Nephron progenitor cell (in vitro differentiated cells): ENCODE data around the gene PTPN7.
"Not testable (repeated sequence)": the region's sequence is repeated elsewhere in the genome, so short reads cannot be mapped to it uniquely, and the experiment has no call there.

ENCODE experiments used
- DNase-seq: peaks from one replicate; pipeline ENCODE4 v3.0.0; 2021
- H3K27ac Mint-ChIP-seq: 2 replicates; pipeline ENCODE4 v1.8.0; 2021; ENCODE audit warnings: mild to moderate bottlenecking, moderate library complexity, mixed read lengths
- H3K27me3 Mint-ChIP-seq: 2 replicates; pipeline ENCODE4 v1.8.0; 2021; ENCODE audit warnings: mild to moderate bottlenecking, low read depth, mixed read lengths; ENCODE audit not compliant: poor library complexity
- H3K36me3 Mint-ChIP-seq: 2 replicates; pipeline ENCODE4 v1.8.0; 2021; ENCODE audit warnings: low read depth, mixed read lengths
- H3K4me1 Mint-ChIP-seq: 2 replicates; pipeline ENCODE4 v1.8.0; 2021; ENCODE audit warnings: mixed read lengths
- H3K4me3 Mint-ChIP-seq: 2 replicates; pipeline ENCODE4 v1.8.0; 2021; ENCODE audit warnings: mild to moderate bottlenecking, moderate library complexity, mixed read lengths
- H3K9me3 Mint-ChIP-seq: 2 replicates; pipeline ENCODE4 v1.8.0; 2021; ENCODE audit warnings: mild to moderate bottlenecking, moderate library complexity, mixed read lengths
- TF ChIP-seq, protein P1 (sequence below): fragments of 200-600 bp; sonication (generic); IDR thresholded peaks from 2 replicates; pipeline ENCODE4 v1.5.0; 2021; ENCODE audit warnings: antibody characterized with exemption

PTPN7 gene

GRCh38 chr1:202193614-202194327 is 33.4 kb upstream of the PTPN7 start, which contains the start of gene LGR6:
LGR6 (plus strand) TSS chr1:202193799; CDS start chr1:202193990, 191 bp downstream.
- H3K27me3 Mint-ChIP-seq: peaks cover 54% of the 10 kb centered on the region
- no peak within 1 kb of the TSS for H3K27ac Mint-ChIP-seq
- peaks cover 29% of the 10 kb centered on the region for H3K4me1 Mint-ChIP-seq
- DNase-seq: peak; percentile 62
- no peaks in the 10 kb centered on the region for H3K36me3 Mint-ChIP-seq
- peaks cover 13% of the 10 kb centered on the region for H3K9me3 Mint-ChIP-seq
- TF ChIP-seq, protein P1, sequence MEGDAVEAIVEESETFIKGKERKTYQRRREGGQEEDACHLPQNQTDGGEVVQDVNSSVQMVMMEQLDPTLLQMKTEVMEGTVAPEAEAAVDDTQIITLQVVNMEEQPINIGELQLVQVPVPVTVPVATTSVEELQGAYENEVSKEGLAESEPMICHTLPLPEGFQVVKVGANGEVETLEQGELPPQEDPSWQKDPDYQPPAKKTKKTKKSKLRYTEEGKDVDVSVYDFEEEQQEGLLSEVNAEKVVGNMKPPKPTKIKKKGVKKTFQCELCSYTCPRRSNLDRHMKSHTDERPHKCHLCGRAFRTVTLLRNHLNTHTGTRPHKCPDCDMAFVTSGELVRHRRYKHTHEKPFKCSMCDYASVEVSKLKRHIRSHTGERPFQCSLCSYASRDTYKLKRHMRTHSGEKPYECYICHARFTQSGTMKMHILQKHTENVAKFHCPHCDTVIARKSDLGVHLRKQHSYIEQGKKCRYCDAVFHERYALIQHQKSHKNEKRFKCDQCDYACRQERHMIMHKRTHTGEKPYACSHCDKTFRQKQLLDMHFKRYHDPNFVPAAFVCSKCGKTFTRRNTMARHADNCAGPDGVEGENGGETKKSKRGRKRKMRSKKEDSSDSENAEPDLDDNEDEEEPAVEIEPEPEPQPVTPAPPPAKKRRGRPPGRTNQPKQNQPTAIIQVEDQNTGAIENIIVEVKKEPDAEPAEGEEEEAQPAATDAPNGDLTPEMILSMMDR: no peak
- peak within 1 kb of the TSS; percentile 76 for H3K4me3 Mint-ChIP-seq

DNA sequence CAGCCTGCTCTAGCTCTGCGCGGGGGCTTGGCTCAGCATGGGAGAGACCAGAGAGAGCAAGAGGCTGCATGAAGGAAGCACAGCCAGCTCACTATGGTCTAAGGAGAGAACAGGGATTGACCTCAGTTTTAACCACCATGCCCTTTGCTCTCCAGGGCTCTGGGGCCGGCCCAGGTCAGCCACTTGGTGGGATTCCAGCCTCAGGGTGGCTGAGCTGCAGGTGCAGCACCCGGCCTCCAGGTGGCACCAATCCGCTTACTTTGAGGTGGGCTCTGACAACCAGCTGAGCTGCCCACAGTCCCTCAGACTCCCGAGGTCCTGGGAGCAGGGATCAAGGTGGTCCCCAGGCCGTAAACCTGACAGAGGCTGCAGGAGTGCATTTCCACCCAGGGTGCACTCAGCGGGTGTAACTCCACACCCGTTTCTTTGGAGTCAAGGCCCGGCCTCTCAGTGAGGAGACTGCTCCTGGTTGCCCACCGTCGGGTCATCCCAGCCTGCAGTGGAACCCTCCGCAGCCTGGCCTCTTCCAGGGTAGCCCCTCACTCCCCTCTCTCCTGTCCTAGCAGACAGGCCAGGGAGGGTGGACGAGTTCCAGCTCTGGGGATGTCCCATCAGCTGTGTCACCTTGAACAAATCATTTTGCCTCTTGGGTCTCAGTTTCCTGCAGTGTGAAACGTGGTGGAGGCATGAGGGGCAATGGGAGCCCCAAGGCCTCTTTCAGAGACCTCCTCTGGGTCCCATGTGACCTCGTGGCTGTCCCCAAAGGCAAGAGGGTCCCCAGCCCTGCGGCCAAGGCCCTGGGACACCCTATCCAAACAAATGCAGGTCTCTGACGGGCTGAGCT is 32.6 kb upstream of the PTPN7 start:
- Mint-ChIP-seq H3K9me3 (peaks cover 13% of the 10 kb centered on the region), H3K27me3 (peaks cover 53% of the 10 kb centered on the region), H3K4me3 (peak overlapping the region; percentile 76), H3K27ac (no peak overlapping the region), H3K4me1 (peaks cover 32% of the 10 kb centered on the region), H3K36me3 (no peaks in the 10 kb centered on the region)
- peak; percentile 83 for DNase-seq
- TF ChIP-seq, protein P1: peak; percentile 81

- H3K36me3 Mint-ChIP-seq: not testable (repeated sequence)
Measured at GRCh38 chr1:202191391-202191790, 31.0 kb upstream of the PTPN7 start.

GRCh38 chr1:202189918-202190715 is 29.7 kb upstream of the PTPN7 start:
- TF ChIP-seq, protein P1: no peak
- Mint-ChIP-seq H3K4me1 (peaks cover 38% of the 10 kb centered on the region), H3K4me3 (no peak overlapping the region), H3K36me3 (no peaks in the 10 kb centered on the region), H3K27ac (peak overlapping the region; percentile 96), H3K9me3 (peaks cover 13% of the 10 kb centered on the region), H3K27me3 (peaks cover 27% of the 10 kb centered on the region)
- DNase-seq: no peak

More at GRCh38 chr1:202191391-202191790, 31.0 kb upstream of the PTPN7 start:
- Mint-ChIP-seq H3K27me3 (peaks cover 40% of the 10 kb centered on the region), H3K9me3 (peaks cover 13% of the 10 kb centered on the region), H3K4me1 (peaks cover 37% of the 10 kb centered on the region)
- H3K27ac Mint-ChIP-seq, H3K4me3 Mint-ChIP-seq, DNase-seq: not testable (repeated sequence)

DNA sequence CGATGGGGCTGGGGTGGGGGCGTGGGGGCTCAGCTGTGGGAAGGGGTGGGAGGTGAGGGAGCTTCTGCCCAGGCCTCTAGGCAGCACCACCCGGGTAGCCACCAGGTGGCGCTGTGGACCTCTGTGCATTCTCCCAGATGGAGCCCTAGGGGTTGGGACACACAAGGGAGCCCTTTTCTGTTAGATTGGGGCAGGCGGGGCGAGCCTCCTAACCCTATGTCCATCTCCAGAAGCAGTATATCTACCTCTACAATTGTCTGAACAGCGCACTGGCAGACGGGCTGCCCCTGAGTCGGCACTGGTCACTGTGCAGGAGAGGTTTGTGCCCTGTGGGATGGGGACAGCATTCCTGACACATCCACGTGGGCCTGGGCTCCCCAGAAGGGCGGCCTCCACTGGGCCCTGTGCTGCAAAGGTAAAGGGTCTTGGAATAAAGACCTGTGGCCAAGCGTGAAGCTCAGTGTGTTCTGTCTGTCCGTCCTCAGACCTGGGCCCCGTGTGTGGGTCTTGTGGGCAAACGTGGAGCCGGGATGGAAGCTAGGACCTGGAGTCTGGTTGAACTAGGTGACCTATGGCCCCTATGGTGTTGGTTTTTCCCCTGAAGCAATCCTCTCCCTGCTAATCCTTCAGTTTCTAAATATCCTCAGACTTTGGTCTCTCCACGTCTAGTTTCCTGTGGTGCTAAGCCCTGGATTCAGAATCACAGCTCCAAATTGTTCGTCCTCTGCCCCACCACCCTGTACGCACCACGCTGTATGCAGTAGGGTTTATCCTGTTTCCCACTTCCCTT is 28.8 kb upstream of the PTPN7 start:
- Mint-ChIP-seq H3K4me3 (no peak overlapping the region), H3K27ac (peak overlapping the region; percentile 96), H3K27me3 (peaks cover 21% of the 10 kb centered on the region), H3K4me1 (peaks cover 40% of the 10 kb centered on the region), H3K36me3 (no peaks in the 10 kb centered on the region), H3K9me3 (peaks cover 13% of the 10 kb centered on the region)
- peak; percentile 94 for DNase-seq
- TF ChIP-seq, protein P1: peak; percentile 88
